ENCODE data around the gene WRAP73. TPM values are rescaled to one million over a fixed set of nuclear protein-coding genes. Genes with fewer than 3 reads are reported as not detected.

The WRAP73 gene
- total and polyA plus RNA-seq, 2 experiments from 2014 or later: 22.6 to 43.3 TPM

DNA sequence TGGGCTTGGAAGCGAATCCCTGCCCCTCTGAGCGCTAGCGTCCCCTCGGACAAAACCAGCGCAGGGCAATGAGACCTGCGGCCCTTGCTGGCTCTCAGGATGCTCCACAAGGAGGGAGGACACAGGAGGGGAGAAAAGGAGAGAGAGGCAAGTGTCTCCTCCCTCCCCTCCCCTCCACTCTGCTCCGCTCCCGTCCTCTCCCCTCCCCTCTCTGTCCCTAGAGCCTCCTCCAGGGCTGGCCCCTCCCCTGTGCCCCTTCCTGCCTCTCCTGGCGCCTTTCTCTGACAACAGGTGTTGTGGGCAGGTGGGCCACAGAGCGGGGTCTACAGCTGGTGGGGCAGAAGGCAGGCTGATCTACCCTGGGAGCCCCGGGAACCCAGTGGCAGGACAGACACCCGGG lies 37.6 kb upstream of the WRAP73 start (continued):
- TF ChIP-seq, protein P1, sequence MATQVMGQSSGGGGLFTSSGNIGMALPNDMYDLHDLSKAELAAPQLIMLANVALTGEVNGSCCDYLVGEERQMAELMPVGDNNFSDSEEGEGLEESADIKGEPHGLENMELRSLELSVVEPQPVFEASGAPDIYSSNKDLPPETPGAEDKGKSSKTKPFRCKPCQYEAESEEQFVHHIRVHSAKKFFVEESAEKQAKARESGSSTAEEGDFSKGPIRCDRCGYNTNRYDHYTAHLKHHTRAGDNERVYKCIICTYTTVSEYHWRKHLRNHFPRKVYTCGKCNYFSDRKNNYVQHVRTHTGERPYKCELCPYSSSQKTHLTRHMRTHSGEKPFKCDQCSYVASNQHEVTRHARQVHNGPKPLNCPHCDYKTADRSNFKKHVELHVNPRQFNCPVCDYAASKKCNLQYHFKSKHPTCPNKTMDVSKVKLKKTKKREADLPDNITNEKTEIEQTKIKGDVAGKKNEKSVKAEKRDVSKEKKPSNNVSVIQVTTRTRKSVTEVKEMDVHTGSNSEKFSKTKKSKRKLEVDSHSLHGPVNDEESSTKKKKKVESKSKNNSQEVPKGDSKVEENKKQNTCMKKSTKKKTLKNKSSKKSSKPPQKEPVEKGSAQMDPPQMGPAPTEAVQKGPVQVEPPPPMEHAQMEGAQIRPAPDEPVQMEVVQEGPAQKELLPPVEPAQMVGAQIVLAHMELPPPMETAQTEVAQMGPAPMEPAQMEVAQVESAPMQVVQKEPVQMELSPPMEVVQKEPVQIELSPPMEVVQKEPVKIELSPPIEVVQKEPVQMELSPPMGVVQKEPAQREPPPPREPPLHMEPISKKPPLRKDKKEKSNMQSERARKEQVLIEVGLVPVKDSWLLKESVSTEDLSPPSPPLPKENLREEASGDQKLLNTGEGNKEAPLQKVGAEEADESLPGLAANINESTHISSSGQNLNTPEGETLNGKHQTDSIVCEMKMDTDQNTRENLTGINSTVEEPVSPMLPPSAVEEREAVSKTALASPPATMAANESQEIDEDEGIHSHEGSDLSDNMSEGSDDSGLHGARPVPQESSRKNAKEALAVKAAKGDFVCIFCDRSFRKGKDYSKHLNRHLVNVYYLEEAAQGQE (IDR thresholded peaks at IDR 0.05; ENCODE audit: unreplicated experiment): no peak
- TF ChIP-seq ZNF114 (CRISPR knock-in tag; IDR thresholded peaks at IDR 0.05): no peak
- TF ChIP-seq JUNB (IDR thresholded peaks at IDR 0.05; ENCODE audit: unreplicated experiment): no peak
- no peak for TF ChIP-seq NANOG (IDR thresholded peaks at IDR 0.05; ENCODE audit: borderline replicate concordance)
- TF ChIP-seq, protein P2, sequence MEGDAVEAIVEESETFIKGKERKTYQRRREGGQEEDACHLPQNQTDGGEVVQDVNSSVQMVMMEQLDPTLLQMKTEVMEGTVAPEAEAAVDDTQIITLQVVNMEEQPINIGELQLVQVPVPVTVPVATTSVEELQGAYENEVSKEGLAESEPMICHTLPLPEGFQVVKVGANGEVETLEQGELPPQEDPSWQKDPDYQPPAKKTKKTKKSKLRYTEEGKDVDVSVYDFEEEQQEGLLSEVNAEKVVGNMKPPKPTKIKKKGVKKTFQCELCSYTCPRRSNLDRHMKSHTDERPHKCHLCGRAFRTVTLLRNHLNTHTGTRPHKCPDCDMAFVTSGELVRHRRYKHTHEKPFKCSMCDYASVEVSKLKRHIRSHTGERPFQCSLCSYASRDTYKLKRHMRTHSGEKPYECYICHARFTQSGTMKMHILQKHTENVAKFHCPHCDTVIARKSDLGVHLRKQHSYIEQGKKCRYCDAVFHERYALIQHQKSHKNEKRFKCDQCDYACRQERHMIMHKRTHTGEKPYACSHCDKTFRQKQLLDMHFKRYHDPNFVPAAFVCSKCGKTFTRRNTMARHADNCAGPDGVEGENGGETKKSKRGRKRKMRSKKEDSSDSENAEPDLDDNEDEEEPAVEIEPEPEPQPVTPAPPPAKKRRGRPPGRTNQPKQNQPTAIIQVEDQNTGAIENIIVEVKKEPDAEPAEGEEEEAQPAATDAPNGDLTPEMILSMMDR (conservative IDR thresholded peaks at IDR 0.05; ENCODE audit: low read depth in 2 of 2): no peak
- TF ChIP-seq EZH2phosphoT487 (IDR thresholded peaks at IDR 0.05; ENCODE audit: unreplicated experiment): no peak
- no peak for TF ChIP-seq CREB1 (CRISPR knock-in tag; IDR thresholded peaks at IDR 0.05; ENCODE audit: low read depth)
- no peak for TF ChIP-seq EZH2 (IDR thresholded peaks at IDR 0.05; ENCODE audit: low read depth, unreplicated experiment)
- TF ChIP-seq, protein P3, sequence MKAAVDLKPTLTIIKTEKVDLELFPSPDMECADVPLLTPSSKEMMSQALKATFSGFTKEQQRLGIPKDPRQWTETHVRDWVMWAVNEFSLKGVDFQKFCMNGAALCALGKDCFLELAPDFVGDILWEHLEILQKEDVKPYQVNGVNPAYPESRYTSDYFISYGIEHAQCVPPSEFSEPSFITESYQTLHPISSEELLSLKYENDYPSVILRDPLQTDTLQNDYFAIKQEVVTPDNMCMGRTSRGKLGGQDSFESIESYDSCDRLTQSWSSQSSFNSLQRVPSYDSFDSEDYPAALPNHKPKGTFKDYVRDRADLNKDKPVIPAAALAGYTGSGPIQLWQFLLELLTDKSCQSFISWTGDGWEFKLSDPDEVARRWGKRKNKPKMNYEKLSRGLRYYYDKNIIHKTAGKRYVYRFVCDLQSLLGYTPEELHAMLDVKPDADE (IDR thresholded peaks at IDR 0.05): no peak
- no peak for TF ChIP-seq POLR2AphosphoS5 (IDR thresholded peaks at IDR 0.05; ENCODE audit: low read depth)
- no peak for TF ChIP-seq STAT1 (IDR thresholded peaks at IDR 0.05; ENCODE audit: unreplicated experiment)

DNA sequence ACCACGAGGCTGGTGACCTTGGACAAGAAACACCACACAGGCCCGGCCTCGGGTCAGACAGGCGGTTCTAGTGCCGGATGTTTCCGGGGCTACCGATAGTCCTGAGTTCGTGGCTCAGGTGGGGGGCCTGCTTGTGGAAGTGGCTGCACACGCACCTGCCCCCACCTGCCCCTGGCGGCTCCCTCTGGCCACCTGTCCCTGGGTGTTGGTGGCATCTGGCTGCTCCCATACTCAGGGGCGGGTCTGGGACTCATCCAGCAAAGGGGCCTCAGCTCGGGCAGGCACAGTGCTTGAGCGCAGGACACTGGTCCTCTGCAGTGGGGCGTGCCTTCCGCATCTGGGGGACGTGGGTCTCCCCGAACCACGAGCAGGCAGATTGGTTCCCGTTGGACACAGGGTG lies 36.0 kb upstream of the WRAP73 start:
- ATAC-seq: no peak
- H3K27me3 ChIP-seq (ENCODE audit: insufficient read depth): no peaks in the 10 kb centered on the region
- no peak for TF ChIP-seq EZH2phosphoT487 (IDR thresholded peaks at IDR 0.05; ENCODE audit: unreplicated experiment)
- no peak for TF ChIP-seq STAT1 (IDR thresholded peaks at IDR 0.05; ENCODE audit: unreplicated experiment)
- no peak for TF ChIP-seq EZH2 (IDR thresholded peaks at IDR 0.05; ENCODE audit: low read depth, unreplicated experiment)
- TF ChIP-seq NANOG (IDR thresholded peaks at IDR 0.05; ENCODE audit: borderline replicate concordance): no peak
- no peak for TF ChIP-seq CREB1 (CRISPR knock-in tag; IDR thresholded peaks at IDR 0.05; ENCODE audit: low read depth)
- TF ChIP-seq ZNF331 (CRISPR knock-in tag; IDR thresholded peaks at IDR 0.05; ENCODE audit: low read depth): no peak
- TF ChIP-seq, protein P3 (IDR thresholded peaks at IDR 0.05): no peak
- no peak for TF ChIP-seq JUNB (IDR thresholded peaks at IDR 0.05; ENCODE audit: unreplicated experiment)

More for the DNA sequence above, 36.0 kb upstream of the WRAP73 start:
- Histone ChIP-seq H3K4me1 (ENCODE audit: insufficient read depth) (peaks cover 8% of the 10 kb centered on the region; the same call in 1 of the 2 replicates), H3F3A (replicated peaks; ENCODE audit: low read depth) (no peaks in the 10 kb centered on the region), H3K27ac (ENCODE audit: low read depth) (no peak overlapping the region), H4K20me1 (replicated peaks; ENCODE audit: insufficient read depth) (no peaks in the 10 kb centered on the region), H3K36me3 (ENCODE audit: insufficient read depth) (no peaks in the 10 kb centered on the region), H3K4me2 (no peak overlapping the region), H2AFZ (no peak overlapping the region), H3K9me2 (ENCODE audit: insufficient read depth) (no peaks in the 10 kb centered on the region), H3K4me3 (no peak overlapping the region), H3K79me2 (replicated peaks; ENCODE audit: insufficient read depth) (no peaks in the 10 kb centered on the region)
- H3K4me3 Mint-ChIP-seq: no peak overlapping the region
- H3K36me3 Mint-ChIP-seq (ENCODE audit: low read depth): no peaks in the 10 kb centered on the region; the same call in 2 of the 3 replicates
- DNase-seq (ENCODE audit: low spot score): no peak
- no peaks in the 10 kb centered on the region; the same call in 2 of the 3 replicates for H3K9me3 Mint-ChIP-seq
- H3K27ac Mint-ChIP-seq: no peak overlapping the region
- H3K4me1 Mint-ChIP-seq: peaks cover 20% of the 10 kb centered on the region
- H3K27me3 Mint-ChIP-seq (ENCODE audit: insufficient read depth, low read depth, poor library complexity): peaks cover 22% of the 10 kb centered on the region

Measured in GM23338 (cell line).